ENCODE data around the gene FGF14.

FGF14 gene

GRCh38 chr13:102309110-102309509 lies 92.7 kb downstream of the FGF14 start:
- DNase-seq, result no peak

- DNase-seq, result no peak
Observed at GRCh38 chr13:102302534-102302933, 99.3 kb downstream of the FGF14 start.

- DNase-seq, result no peak
Observed at GRCh38 chr13:102300379-102300778, 101.5 kb downstream of the FGF14 start.

DNA sequence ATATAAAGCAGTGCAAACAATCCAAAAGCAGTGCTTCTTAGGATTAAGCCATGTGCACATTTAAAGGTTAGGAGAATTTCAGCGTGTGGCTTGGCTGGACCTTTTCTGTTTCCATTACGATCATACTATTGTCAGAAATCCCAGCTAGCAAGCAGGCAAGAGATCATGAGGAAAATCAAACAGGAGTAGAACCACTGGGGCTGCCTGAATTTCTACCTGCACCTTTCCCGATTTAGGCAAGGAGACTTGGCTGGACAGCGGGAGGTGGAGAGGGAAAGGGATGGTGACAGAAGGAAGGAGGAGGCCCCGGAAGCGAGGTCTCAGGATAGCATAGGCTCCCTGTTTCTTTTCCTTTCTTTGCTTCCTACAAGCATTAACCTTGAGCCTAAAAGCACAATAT lies 102.5 kb downstream of the FGF14 start:
- DNase-seq, result no peak

- DNase-seq, result no peak
Observed at GRCh38 chr13:102298051-102298450, 103.8 kb downstream of the FGF14 start.

DNA sequence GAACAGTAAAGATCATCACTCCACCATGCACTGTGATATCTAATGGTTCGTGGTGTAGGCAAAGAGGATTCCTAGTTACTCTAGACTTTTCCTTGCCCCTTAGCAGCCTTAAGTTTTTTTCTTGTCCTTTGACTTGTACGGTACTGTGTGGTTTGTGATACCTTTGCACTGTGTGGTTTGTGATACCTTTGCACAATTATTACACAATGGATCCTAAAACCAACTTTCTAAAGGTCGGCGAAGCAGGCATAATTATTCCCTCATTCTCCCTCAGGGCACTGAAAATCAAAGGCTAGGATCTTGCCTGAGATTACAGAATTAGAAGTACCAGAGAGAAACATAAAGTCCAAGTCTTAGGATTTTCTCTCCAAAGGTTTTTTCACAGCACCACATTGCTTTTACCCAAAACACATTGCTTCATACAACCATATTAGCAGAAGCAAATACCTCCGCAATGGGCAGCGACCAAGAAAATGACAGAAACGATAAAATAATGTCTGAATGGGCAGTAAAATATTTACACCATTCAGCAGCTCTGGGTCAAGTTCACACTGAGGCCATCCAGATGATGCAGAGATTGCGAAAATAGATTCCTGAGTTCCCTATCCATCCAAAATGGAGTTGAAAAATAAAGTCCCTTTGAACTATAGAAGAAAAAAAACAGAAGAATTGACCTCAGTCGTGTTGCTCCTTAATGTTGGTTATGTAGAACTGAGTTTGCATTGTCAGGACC lies 106.4 kb downstream of the FGF14 start:
- no peak for DNase-seq

DNA sequence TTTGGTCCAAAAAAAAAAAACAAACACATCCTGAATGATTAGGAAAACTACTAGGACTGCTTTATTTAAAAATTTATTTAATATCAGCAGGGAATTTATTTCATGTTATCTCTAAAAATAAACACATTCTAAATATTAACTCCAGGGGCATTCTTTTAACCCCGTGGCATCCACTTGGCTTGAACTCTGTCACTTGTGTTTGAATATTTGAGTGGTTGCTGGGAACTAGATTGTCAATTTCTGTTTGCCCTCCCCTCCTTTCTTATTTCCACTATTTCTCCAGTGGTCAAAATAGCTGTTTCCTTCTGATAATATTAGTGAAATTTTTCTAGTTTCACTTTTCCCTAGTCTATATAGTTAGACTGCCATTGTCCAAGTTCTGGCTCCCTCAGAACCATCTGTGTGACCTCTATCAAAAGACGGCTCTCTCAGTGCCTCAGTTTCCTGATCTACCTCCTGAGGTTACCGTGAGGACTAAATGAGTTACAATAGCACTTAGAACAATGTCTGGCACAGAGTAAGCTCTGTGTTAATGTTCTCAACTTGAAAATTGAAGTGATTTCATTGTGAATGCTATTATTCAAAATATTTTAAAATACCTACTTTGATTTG lies 107.3 kb downstream of the FGF14 start:
- no peak for DNase-seq

- DNase-seq, result no peak
Observed at GRCh38 chr13:102293723-102294122, 108.1 kb downstream of the FGF14 start.

GRCh38 chr13:102291587-102292218 lies 110.1 kb downstream of the FGF14 start:
- DNase-seq, result no peak

DNA sequence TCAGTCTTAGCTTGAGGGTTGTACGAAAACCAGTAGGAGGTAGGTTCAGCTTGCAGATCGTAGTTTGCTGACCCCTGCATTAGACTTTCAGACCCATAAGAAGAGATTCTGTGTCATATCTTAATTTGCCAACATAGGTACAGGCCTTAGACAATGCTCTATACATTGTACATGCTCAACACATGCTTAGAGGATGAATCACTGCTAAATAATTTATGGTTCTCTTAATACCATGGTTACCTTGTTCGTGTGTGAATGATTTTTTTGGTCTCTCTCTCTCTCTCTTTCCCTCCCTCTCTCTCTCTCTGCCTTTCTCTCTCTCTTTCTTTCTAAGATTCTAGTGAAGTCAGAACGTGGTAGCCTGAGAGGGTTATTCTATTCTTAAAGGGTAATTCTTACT lies 112.2 kb downstream of the FGF14 start:
- DNase-seq, result no peak

DNA sequence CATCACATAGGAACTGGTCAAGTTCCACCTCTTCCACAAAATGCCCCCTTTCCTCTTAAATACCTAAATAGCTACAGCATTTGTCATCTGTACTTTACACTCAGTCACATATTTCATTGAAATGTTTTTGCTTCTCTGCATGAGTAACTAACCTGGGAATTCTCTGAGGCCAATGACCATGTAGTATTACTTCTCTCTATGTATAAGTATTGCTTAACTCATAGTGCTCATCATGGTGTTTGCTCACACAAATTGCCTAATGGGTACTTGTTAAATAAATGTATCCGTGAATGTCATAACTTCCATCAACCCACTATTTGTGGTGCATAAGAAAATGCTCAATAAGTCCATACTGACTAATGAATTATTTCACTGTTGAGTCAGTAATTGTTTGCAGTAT lies 115.5 kb downstream of the FGF14 start:
- DNase-seq, result no peak

DNA sequence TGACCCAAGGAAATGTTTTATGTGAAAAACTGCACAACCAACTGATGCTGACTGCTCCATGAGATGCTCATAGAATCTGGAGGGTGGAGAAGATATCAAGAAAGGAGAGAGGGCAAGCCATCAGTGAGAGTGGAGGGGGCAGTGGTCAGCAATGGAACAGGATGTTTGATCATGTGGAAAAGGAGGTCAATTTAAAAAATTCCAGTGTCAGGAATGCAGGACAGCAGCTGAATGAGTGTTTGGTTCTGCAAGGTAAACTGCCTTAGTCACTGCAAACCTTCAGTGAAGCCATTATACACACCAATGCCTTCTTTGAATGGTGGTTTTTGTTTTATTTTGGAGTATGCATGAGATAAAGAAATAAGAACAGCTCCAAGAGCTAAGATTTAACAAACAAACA lies 121.5 kb downstream of the FGF14 start:
- no peak for DNase-seq

- DNase-seq, result no peak
Observed at GRCh38 chr13:102277286-102277685, 124.6 kb downstream of the FGF14 start.

DNA sequence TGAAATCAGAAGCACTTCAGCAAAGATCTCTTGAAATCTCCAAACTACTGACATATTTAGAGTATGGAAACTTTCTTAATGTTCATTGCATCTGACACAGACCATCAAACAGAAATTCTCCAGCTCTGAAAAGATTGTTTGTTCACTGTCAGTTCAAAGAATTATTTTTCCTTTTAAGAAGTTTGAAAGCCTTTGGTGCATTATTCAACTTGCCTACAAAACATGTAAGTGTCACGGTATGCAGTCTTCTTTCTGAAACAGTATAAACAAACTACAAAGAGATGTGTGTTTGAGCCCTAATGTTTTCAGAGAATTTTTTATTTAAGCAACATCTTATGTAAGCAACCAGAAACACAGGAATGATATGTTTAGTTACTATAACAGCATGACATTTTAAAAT lies 125.4 kb downstream of the FGF14 start:
- DNase-seq, result no peak

- DNase-seq, result no peak
Observed at GRCh38 chr13:102275969-102276368, 125.9 kb downstream of the FGF14 start.

DNA sequence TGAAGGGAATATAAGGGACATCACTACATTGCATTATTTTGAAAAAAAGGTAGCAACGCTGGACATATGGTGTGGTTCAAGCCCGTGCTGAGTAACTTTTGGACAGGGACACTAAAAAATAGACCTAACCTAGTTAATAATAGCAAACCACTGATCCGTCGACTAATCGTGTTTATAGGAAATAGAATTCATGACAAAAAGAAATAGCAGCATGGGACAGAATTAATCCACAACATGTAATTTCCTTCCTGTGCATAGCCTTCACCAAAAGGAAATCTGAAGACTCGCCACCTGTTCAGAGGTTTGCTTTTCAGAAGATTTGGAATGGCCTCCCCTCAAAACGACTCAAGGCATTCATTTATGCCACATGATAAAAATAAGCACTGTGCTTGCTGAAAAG lies 128.7 kb downstream of the FGF14 start:
- DNase-seq, result no peak

DNA sequence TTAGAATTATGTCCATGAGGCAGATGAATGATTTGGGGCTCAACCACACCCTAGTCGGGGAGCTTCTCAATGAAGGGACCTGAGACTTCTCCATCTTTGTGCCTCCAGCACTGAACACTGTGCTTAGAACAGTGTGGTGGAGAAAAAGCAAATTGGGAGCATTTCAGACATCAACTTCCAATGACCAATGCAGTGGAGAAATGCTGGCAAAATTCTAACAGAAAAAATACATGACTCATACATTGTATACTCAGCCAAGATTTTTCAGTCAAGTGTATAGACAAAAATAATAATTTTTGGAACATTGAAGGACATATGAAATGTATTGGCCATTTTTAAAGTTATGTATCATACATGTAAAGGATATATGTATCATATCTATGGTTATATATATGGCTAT lies 134.7 kb downstream of the FGF14 start:
- DNase-seq, result no peak

DNA sequence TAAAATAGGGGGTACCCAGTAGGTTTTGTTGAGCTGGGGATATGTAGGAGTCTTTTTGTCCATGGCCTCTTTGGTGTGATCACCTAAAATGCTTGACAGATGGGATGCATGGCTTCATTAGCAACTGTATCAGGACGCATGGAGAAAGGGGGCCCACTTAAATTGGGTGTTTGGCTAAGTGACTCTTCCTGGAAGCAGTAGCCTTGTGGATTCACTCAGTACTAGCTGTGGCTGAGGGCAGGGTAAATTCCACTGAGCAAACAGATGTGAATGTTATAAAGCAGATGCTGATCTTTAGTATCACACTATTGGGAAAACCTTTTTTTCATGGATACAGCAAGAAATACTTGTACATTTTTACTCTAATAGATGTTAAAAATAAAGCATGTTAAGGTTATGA lies 140.0 kb downstream of the FGF14 start:
- DNase-seq, result no peak

GRCh38 chr13:102261316-102261715 lies 140.5 kb downstream of the FGF14 start:
- DNase-seq, result no peak

DNA sequence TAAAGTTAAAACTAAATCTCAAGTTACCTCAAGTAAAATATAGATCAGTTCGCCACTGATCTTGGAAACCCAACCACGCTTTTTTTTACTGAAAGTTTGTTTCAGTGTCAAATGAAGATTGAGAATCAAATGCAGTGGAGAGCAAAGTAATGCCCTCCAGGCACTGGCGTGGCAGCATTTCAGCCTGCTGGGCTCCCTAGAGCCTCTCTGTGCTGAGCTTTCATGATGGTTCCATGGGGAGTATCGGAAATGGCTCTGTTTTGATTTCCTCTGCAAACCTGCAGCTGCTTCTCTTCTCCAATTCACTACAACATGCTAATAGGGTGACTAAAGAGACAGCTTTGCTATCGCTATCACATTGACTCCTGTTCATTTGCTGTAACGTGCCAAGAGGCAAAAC lies 141.6 kb downstream of the FGF14 start:
- no peak for DNase-seq

DNA sequence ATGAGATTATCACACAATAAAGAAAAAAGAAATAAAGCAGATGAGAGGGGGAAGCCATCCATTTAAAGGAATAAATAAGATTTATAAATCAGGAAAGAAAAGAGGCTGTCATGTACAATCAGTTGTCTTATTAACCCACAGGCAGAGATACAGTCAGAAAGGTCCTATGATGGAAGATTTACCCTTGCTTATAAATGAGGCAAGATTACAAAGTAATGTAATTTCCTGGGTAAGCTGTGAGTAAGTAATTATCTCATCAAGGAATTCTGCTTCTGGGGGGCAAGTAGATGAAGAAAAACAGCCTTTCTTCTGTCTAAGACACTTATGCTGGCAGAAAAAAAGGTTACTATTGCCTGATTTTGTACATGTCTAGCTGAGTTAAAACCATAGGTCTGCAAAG lies 146.4 kb downstream of the FGF14 start:
- DNase-seq, result no peak

- no peak for DNase-seq
Observed at GRCh38 chr13:102251817-102252216, 150.0 kb downstream of the FGF14 start.

GRCh38 chr13:102250448-102250847 lies 151.4 kb downstream of the FGF14 start:
- DNase-seq, result no peak

DNA sequence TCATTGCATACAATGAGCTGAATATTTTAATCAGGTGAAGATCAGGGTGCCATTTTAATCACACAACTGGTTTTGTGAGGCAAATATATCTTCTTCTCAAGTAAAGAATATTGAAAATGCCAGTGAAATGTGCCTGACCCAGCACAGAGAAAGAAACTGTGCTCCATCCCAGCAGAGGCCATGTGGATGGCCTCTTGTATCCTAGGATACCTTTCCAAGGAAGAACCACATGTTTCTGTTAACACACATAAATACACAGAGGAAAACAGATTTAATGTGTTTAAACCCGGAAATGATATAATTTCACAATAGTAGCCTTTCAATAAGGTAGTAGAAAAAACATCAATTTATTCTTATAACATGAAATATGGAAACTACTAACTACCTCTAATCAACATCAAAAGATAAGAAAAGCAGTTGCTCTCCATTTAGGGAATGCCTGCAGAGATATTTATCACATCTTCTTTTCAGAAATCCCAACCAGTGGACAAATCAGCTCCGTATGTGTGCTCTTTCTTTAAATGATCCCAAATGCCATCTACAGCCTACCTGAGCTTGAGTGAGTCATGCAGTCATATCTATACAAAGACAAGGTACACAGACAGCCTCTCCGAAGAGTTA lies 157.1 kb downstream of the FGF14 start:
- DNase-seq, result no peak

Data from NCI-H526 treated with DMSO at 0.1 percent for 48 hours (cell line).